Activated CD8-positive, alpha-beta T cell treated with anti-CD3 and anti-CD28 coated beads, Interleukin-2, amount 10 ng/mL, durations not matched to agents 7 days and 5 days (primary cell): ENCODE measurements around the gene RAB12. TPM values are rescaled to one million over a fixed set of nuclear protein-coding genes. Genes with fewer than 3 reads are reported as not detected.
"Not testable (repeated sequence)": the region's sequence is repeated elsewhere in the genome, so short reads cannot be mapped to it uniquely, and the experiment has no call there.

Source experiments
- ATAC-seq: fragments of 150-1000 bp; cut with Tn5 transposase; one replicate; pipeline ENCODE4 v1.10.0; 2021; ENCODE audit warnings: moderate library complexity
- CTCF ChIA-PET: fragments of 350-600 bp; sonication (Branson Sonifier 250); formaldehyde crosslinking; loops from one replicate; lab custom pipeline; 2021; ENCODE audit warnings: antibody characterized with exemption; lab: Charles Lee
- POLR2A ChIA-PET: fragments of 350-600 bp; sonication (Branson Sonifier 250); formaldehyde crosslinking; loops from one replicate; lab custom pipeline; 2021; ENCODE audit warnings: antibody characterized with exemption; lab: Charles Lee
- DNase-seq: peaks from one replicate; pipeline ENCODE4 v3.0.0-alpha.2; 2020
- H3K27ac Mint-ChIP-seq: one replicate; pipeline ENCODE4 v1.8.0; 2021; ENCODE audit warnings: mild to moderate bottlenecking, mixed read lengths
- H3K27me3 Mint-ChIP-seq: one replicate; pipeline ENCODE4 v1.8.0; 2021; ENCODE audit warnings: low read depth, mixed read lengths
- H3K36me3 Mint-ChIP-seq: one replicate; pipeline ENCODE4 v1.8.0; 2021; ENCODE audit warnings: low read depth, mixed read lengths
- H3K4me1 Mint-ChIP-seq: one replicate; pipeline ENCODE4 v1.8.0; 2021; ENCODE audit warnings: low read depth, mixed read lengths
- H3K4me3 Mint-ChIP-seq: one replicate; pipeline ENCODE4 v1.8.0; 2021; ENCODE audit warnings: mild to moderate bottlenecking, mixed read lengths
- H3K9me3 Mint-ChIP-seq: one replicate; pipeline ENCODE4 v1.8.0; 2022; ENCODE audit warnings: mixed read lengths; ENCODE audit not compliant: insufficient read depth
- total RNA-seq, 2 experiments: library from RNA; stranded (reverse); gene quantifications; one replicate each; pipeline ENCODE4 v1.2.3, GENCODE V29; 2021

RAB12 gene, protein sequence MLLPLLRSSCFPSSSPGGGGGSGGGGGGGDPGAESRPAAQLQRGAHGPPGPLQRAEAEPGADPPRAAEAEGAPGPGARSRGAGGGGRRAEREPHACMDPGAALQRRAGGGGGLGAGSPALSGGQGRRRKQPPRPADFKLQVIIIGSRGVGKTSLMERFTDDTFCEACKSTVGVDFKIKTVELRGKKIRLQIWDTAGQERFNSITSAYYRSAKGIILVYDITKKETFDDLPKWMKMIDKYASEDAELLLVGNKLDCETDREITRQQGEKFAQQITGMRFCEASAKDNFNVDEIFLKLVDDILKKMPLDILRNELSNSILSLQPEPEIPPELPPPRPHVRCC
- 10 to 100 TPM; 14.5 to 15.2 TPM for total RNA-seq

DNA sequence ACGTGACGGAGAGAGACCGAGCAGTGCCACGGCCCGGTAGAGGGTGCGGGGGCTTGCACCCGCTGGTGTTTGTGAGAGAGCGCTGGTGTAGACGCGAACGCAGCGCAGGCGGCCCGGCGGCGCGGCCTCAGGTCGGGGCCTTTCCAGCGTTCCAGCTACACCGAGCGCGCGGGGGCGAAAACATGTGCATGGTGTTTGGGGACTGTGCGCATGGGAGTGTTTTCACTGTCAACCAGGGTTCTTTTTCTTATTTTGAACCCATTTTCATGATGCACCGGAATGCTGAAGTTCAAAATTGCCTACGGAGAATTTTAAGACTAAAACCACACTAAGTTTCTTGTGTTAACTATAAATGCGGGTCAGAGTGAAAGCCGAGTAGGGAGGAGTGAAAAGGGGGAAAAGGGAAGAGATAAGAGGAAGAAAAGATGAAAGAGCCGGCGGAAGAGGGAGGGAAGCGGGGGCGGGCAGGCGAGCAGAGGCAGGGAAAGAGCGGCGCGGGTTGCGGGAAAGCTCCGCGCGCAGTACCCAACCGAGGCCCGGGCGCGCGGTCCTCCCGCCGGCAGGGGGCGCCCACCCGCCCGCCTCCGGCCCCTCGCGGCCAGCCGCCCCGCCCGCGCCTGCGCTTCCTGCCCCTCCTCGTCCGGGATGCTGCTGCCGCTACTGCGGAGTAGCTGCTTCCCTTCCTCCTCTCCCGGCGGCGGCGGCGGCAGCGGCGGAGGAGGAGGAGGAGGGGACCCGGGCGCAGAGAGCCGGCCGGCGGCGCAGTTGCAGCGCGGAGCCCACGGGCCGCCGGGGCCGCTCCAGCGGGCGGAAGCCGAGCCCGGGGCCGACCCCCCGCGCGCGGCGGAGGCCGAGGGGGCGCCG lies at the start of gene RAB12:
TSS of gene RAB12 (plus strand) at position 643 of the 864 bp plus-strand sequence. CDS start at position 646, 3 bp downstream.
- H3K27me3 Mint-ChIP-seq: peaks cover 6% of the 10 kb centered on the region
- no peaks in the 10 kb centered on the region for H3K9me3 Mint-ChIP-seq
- peaks cover 15% of the 10 kb centered on the region for H3K36me3 Mint-ChIP-seq
- peak; percentile 90 for ATAC-seq
- CTCF ChIA-PET: interaction anchor here (0.5 to 1.5 kb wide), 4 partner anchors 10 to 23 kb away, joined by 3 to 8 read pairs (median 3); no protein-coding TSS in a partner anchor
- H3K4me1 Mint-ChIP-seq: peaks cover 46% of the 10 kb centered on the region
- peak; percentile 88 for DNase-seq
- peak within 1 kb of the TSS; percentile 82 for H3K27ac Mint-ChIP-seq
- POLR2A ChIA-PET: interaction anchor here (0.5 to 1.2 kb wide), 5 partner anchors 9 to 82 kb away, joined by 3 to 5 read pairs (median 3); no protein-coding TSS in a partner anchor
- peak within 1 kb of the TSS; percentile 81 for H3K4me3 Mint-ChIP-seq

- Mint-ChIP-seq H3K4me3 (no peak overlapping the region), H3K9me3 (no peaks in the 10 kb centered on the region), H3K36me3 (no peaks in the 10 kb centered on the region), H3K4me1 (no peaks in the 10 kb centered on the region), H3K27me3 (peaks cover 13% of the 10 kb centered on the region), H3K27ac (no peak overlapping the region)
- ATAC-seq (no peak), DNase-seq (no peak)
- ChIA-PET POLR2A (no interaction called here), CTCF (no interaction called here)
Measured at GRCh38 chr18:8559612-8560186, 49.5 kb upstream of the RAB12 start.

- Mint-ChIP-seq H3K27me3 (peaks cover 14% of the 10 kb centered on the region), H3K9me3 (no peaks in the 10 kb centered on the region), H3K36me3 (no peaks in the 10 kb centered on the region), H3K4me1 (no peaks in the 10 kb centered on the region), H3K27ac (no peak overlapping the region), H3K4me3 (no peak overlapping the region)
- POLR2A ChIA-PET: no interaction called here
- ATAC-seq: no peak
- no peak for DNase-seq
- CTCF ChIA-PET: no interaction called here
Measured at GRCh38 chr18:8561123-8561910, 47.9 kb upstream of the RAB12 start.

DNA sequence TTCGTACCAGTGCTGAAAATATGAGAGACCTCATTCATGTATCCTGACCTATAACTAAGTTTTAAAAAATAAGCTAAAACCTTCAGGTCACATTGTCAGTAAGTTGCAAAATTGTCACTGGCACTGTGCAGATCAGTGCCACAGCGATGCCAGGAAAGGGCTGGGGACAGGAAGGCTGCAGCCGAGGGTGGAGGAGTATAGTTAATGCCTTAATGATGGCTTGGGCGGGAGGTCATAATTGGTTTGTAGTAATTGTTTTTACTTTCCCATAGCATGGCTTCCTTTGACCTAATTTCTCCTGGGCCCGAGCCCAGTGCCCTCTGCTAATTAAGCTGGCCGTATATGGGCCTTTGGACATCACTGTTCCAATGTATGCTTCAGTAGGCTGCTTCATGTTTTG lies 47.2 kb upstream of the RAB12 start:
- Mint-ChIP-seq H3K27me3 (peaks cover 14% of the 10 kb centered on the region), H3K9me3 (no peaks in the 10 kb centered on the region), H3K4me3 (no peak overlapping the region), H3K36me3 (no peaks in the 10 kb centered on the region), H3K27ac (no peak overlapping the region), H3K4me1 (no peaks in the 10 kb centered on the region)
- DNase-seq (no peak), ATAC-seq (no peak)
- ChIA-PET POLR2A (no interaction called here), CTCF (no interaction called here)

DNA sequence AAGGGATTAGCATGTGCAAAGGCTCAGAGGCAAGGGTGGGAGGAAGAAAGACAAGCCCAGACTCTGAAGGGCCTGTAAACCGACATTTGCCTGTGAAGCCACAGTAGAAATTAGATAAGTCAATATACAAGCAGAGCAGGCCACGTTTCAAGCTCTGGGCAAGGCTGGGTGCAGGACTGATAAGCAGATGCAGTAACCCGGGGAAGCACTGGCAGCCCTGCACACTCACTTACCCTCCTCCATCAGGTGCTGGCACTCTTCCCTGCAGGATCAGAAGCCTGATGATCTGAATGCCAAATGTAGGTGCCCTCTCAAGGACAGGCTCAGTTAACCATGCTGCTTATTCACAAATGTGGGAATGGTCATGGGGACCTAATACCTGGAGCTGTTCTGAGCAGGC lies 46.3 kb upstream of the RAB12 start:
- no peaks in the 10 kb centered on the region for H3K9me3 Mint-ChIP-seq
- H3K36me3 Mint-ChIP-seq: no peaks in the 10 kb centered on the region
- H3K4me1 Mint-ChIP-seq: no peaks in the 10 kb centered on the region
- no peak overlapping the region for H3K27ac Mint-ChIP-seq
- H3K27me3 Mint-ChIP-seq: peaks cover 13% of the 10 kb centered on the region
- DNase-seq (no peak), ATAC-seq (no peak)
- no peak overlapping the region for H3K4me3 Mint-ChIP-seq
- POLR2A ChIA-PET: no interaction called here
- CTCF ChIA-PET: no interaction called here

GRCh38 chr18:8571399-8571798 lies 37.8 kb upstream of the RAB12 start:
- no peak for DNase-seq
- ChIA-PET POLR2A (no interaction called here), CTCF (no interaction called here)
- H3K4me3 Mint-ChIP-seq: no peak overlapping the region
- H3K4me1 Mint-ChIP-seq: no peaks in the 10 kb centered on the region
- no peak for ATAC-seq
- H3K27ac Mint-ChIP-seq: no peak overlapping the region
- H3K27me3 Mint-ChIP-seq: peaks cover 10% of the 10 kb centered on the region
- no peaks in the 10 kb centered on the region for H3K9me3 Mint-ChIP-seq
- H3K36me3 Mint-ChIP-seq: no peaks in the 10 kb centered on the region

DNA sequence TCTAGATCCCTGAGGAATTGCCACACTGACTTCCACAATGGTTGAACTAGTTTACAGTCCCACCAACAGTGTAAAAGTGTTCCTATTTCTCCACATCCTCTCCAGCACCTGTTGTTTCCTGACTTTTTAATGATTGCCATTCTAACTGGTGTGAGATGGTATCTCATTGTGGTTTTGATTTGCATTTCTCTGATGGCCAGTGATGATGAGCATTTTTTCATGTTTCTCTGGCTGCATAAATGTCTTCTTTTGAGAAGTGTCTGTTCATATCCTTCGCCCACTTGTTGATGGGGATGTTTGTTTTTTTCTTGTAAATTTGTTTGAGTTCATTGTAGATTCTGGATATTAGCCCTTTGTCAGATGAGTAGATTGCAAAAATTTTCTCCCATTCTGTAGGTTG lies 35.5 kb upstream of the RAB12 start:
- POLR2A ChIA-PET, H3K36me3 Mint-ChIP-seq, H3K4me1 Mint-ChIP-seq, H3K9me3 Mint-ChIP-seq, H3K27ac Mint-ChIP-seq, CTCF ChIA-PET, H3K4me3 Mint-ChIP-seq, DNase-seq, ATAC-seq: not testable (repeated sequence)
- H3K27me3 Mint-ChIP-seq: peaks cover 15% of the 10 kb centered on the region

DNA sequence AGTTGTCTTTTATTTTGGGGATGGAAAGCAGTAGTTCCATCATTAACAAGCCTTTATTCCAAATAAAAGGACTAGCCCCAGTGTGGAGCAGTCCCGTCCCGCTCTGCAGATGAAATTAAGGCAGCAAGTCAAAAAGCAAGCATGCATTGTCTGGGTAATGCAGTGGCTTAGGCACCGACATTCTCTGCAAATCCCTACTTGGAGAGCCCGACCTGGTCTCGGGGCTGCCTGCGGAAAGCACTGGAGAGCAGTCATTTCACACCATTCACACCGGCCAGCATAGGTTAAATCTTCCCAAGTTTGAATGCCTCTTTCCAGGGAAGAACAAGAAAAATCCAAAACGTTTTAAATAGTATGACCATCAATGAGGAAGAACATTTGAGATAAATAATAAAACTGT lies 24.4 kb upstream of the RAB12 start:
- no peaks in the 10 kb centered on the region for H3K36me3 Mint-ChIP-seq
- H3K9me3 Mint-ChIP-seq: peaks cover 5% of the 10 kb centered on the region
- H3K4me1 Mint-ChIP-seq: no peaks in the 10 kb centered on the region
- H3K4me3 Mint-ChIP-seq: no peak overlapping the region
- ChIA-PET POLR2A (no interaction called here), CTCF (no interaction called here)
- no peak overlapping the region for H3K27ac Mint-ChIP-seq
- no peak for DNase-seq
- ATAC-seq: no peak
- H3K27me3 Mint-ChIP-seq: peaks cover 3% of the 10 kb centered on the region

- Mint-ChIP-seq H3K9me3 (peaks cover 13% of the 10 kb centered on the region), H3K27me3 (peaks cover 3% of the 10 kb centered on the region), H3K4me3 (no peak overlapping the region), H3K36me3 (no peaks in the 10 kb centered on the region), H3K27ac (no peak overlapping the region), H3K4me1 (no peaks in the 10 kb centered on the region)
- DNase-seq: no peak
- ChIA-PET POLR2A (no interaction called here), CTCF (no interaction called here)
- ATAC-seq: no peak
Measured at GRCh38 chr18:8586941-8587340, 22.3 kb upstream of the RAB12 start.

DNA sequence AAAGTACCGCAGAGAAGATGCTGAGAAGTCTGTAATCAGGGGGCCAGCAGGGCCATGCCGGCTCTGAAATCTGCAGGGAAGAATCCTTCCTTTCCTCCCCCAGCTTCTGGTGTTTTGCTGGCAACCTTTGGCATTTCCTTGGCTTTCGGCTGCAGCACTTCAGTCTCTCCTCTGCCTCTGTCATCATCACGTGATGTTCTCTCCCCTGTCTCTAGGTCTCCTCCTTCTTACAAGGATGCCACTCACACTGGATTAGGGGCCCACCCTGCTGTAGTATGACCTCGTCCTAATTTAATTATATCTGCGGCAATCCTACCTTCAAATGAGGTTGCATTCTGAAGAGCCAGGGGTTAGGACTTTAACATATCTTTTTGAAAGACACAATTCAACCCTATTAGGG lies 13.8 kb upstream of the RAB12 start:
- ATAC-seq (no peak), DNase-seq (no peak)
- H3K4me3 Mint-ChIP-seq: no peak overlapping the region
- H3K27me3 Mint-ChIP-seq: peaks cover 5% of the 10 kb centered on the region
- no peaks in the 10 kb centered on the region for H3K36me3 Mint-ChIP-seq
- peaks cover 4% of the 10 kb centered on the region for H3K9me3 Mint-ChIP-seq
- ChIA-PET CTCF (no interaction called here), POLR2A (interaction anchor here (0.6 kb wide), 1 partner anchor 13 kb away, joined by 3 read pairs; no protein-coding TSS in a partner anchor)
- H3K27ac Mint-ChIP-seq: no peak overlapping the region
- H3K4me1 Mint-ChIP-seq: no peaks in the 10 kb centered on the region

- peaks cover 19% of the 10 kb centered on the region for H3K4me1 Mint-ChIP-seq
- no peak overlapping the region for H3K27ac Mint-ChIP-seq
- peaks cover 5% of the 10 kb centered on the region for H3K27me3 Mint-ChIP-seq
- ATAC-seq (no peak), DNase-seq (no peak)
- CTCF ChIA-PET: no interaction called here
- no peak overlapping the region for H3K4me3 Mint-ChIP-seq
- no peaks in the 10 kb centered on the region for H3K9me3 Mint-ChIP-seq
- POLR2A ChIA-PET: no interaction called here
- H3K36me3 Mint-ChIP-seq: no peaks in the 10 kb centered on the region
Measured at GRCh38 chr18:8601277-8602032, 7.8 kb upstream of the RAB12 start.
